ENCODE results near the gene S1PR5. TPM values are rescaled to one million over a fixed set of nuclear protein-coding genes. Genes with fewer than 3 reads are reported as not detected.
A peak's percentile ranks its signal among the peaks of the same experiment; 100 is the strongest.

S1PR5 gene
- total RNA-seq, 1 experiment from 2014 or later = 0.41 TPM

DNA sequence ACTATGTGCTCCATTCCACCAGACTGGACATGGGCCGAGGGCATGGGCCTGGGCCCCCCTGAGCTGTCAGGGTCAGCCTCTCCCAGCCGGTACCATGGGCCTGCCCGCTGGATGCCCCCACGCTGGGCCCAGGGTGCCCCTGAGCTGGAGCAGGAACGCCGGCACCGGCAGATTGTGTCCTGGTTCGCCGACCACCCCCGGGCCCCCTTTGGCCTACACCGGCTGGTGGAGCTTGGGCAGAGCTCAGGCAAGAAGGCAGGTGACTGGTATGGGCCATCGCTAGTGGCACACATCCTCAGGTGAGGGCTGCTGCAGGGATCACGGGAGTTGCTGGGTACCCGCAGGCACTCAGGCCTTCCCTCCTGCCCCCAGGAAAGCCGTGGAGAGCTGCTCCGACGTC lies 29.6 kb upstream of the S1PR5 start:
- intact Hi-C loops (cut with micrococcal nuclease; ENCODE audit: unreplicated experiment) = no loop called here
- TF ChIP-seq, protein P1, sequence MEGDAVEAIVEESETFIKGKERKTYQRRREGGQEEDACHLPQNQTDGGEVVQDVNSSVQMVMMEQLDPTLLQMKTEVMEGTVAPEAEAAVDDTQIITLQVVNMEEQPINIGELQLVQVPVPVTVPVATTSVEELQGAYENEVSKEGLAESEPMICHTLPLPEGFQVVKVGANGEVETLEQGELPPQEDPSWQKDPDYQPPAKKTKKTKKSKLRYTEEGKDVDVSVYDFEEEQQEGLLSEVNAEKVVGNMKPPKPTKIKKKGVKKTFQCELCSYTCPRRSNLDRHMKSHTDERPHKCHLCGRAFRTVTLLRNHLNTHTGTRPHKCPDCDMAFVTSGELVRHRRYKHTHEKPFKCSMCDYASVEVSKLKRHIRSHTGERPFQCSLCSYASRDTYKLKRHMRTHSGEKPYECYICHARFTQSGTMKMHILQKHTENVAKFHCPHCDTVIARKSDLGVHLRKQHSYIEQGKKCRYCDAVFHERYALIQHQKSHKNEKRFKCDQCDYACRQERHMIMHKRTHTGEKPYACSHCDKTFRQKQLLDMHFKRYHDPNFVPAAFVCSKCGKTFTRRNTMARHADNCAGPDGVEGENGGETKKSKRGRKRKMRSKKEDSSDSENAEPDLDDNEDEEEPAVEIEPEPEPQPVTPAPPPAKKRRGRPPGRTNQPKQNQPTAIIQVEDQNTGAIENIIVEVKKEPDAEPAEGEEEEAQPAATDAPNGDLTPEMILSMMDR (conservative IDR thresholded peaks at IDR 0.05; ENCODE audit: low read depth, low read length) = no peak
- no peak for TF ChIP-seq EZH2 (IDR thresholded peaks at IDR 0.05; ENCODE audit: borderline replicate concordance, low read depth, low read length, poor library complexity, severe bottlenecking)
- no peaks in the 10 kb centered on the region for H3K9me3 ChIP-seq (ENCODE audit: low read depth, low read length, poor library complexity, severe bottlenecking)
- CTCF ChIA-PET = no interaction called here
- H3K4me1 ChIP-seq (ENCODE audit: insufficient read depth, low read length, poor library complexity, severe bottlenecking) = peaks cover 12% of the 10 kb centered on the region
- H3K27ac ChIP-seq (ENCODE audit: low read depth, low read length, poor library complexity, severe bottlenecking) = no peak overlapping the region
- no peak overlapping the region for H3K4me3 ChIP-seq (ENCODE audit: low read depth, low read length, poor library complexity, severe bottlenecking)
- no peaks in the 10 kb centered on the region for H3K27me3 ChIP-seq (replicated peaks; ENCODE audit: insufficient read depth, low read depth, low read length, poor library complexity)
- peaks cover 23% of the 10 kb centered on the region for H3K36me3 ChIP-seq (ENCODE audit: insufficient read depth, low read length, poor library complexity, severe bottlenecking)
- BruUV-seq (replicated peaks) = no TSS peak
- DNase-seq (ENCODE audit: low spot score) = no peak
- POLR2A ChIA-PET (ENCODE audit: low non-redundant PET) = interaction anchor here (0.6 kb wide), 1 partner anchor 23 kb away, joined by 9 read pairs; no protein-coding TSS in a partner anchor

DNA sequence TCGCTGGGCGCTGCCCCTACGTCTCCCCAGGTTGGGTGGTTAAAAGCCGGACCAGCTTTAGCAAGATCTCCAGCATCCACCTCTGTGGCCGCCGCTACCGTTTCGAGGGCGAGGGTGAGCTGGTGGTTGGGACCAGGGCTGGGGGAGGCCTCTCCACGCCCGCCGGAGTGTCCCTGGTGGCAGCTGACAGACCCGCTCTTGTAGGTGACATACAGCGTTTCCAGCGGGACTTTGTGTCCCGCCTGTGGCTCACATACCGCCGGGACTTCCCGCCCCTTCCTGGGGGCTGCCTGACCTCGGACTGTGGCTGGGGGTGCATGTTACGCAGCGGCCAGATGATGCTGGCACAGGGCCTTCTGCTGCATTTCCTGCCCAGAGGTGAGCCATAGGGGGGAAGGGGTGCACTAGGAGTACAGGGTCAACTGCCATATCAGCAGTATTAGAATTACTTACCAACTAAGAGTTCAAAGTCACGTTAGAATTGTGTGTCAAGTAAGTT lies 27.6 kb upstream of the S1PR5 start:
- Histone ChIP-seq H3K4me3 (ENCODE audit: low read depth, low read length, poor library complexity, severe bottlenecking) (peak overlapping the region; percentile 95), H3K4me1 (ENCODE audit: insufficient read depth, low read length, poor library complexity, severe bottlenecking) (peaks cover 12% of the 10 kb centered on the region), H3K9me3 (ENCODE audit: low read depth, low read length, poor library complexity, severe bottlenecking) (no peaks in the 10 kb centered on the region), H3K27me3 (replicated peaks; ENCODE audit: insufficient read depth, low read depth, low read length, poor library complexity) (no peaks in the 10 kb centered on the region), H3K27ac (ENCODE audit: low read depth, low read length, poor library complexity, severe bottlenecking) (peak overlapping the region; percentile 94), H3K36me3 (ENCODE audit: insufficient read depth, low read length, poor library complexity, severe bottlenecking) (peaks cover 9% of the 10 kb centered on the region)
- ChIA-PET CTCF (interaction anchor here (0.6 kb wide), 1 partner anchor 100 kb away, joined by 3 read pairs; no protein-coding TSS in a partner anchor), POLR2A (ENCODE audit: low non-redundant PET) (no interaction called here)
- DNase-seq (ENCODE audit: low spot score) = no peak
- TSS peak; percentile 57 for BruUV-seq (replicated peaks)
- intact Hi-C loops (cut with micrococcal nuclease; ENCODE audit: unreplicated experiment) = no loop called here
- no peak for TF ChIP-seq EZH2 (IDR thresholded peaks at IDR 0.05; ENCODE audit: borderline replicate concordance, low read depth, low read length, poor library complexity, severe bottlenecking)
- TF ChIP-seq, protein P1 (conservative IDR thresholded peaks at IDR 0.05; ENCODE audit: low read depth, low read length) = no peak

DNA sequence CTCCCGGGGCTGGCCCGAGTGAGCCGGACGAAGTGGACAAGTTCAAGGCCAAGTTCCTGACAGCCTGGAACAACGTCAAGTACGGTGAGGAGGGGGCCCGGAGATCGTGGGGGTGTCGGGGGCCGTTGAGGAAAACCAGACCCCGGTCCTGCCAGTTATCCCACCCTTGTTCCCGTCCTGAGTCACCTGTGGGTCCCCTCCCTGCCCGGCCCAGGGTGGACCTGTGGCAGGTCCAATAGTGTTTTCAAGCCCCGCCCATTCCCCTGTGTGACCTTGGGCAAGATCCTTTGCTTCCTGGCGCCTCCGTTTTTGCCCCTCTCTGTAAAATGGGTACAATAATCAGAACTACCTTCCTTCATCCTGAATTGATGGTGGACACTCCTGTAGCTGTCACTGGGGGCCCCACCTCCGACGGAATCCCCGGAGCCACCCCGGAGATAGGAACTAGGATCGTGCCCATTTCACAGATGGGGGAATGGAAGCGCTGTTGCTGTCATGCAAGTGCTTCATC lies 27.1 kb upstream of the S1PR5 start:
- Histone ChIP-seq H3K4me1 (ENCODE audit: insufficient read depth, low read length, poor library complexity, severe bottlenecking) (peaks cover 12% of the 10 kb centered on the region), H3K27me3 (replicated peaks; ENCODE audit: insufficient read depth, low read depth, low read length, poor library complexity) (no peaks in the 10 kb centered on the region), H3K4me3 (ENCODE audit: low read depth, low read length, poor library complexity, severe bottlenecking) (peak overlapping the region; percentile 95), H3K9me3 (ENCODE audit: low read depth, low read length, poor library complexity, severe bottlenecking) (no peaks in the 10 kb centered on the region), H3K36me3 (ENCODE audit: insufficient read depth, low read length, poor library complexity, severe bottlenecking) (peaks cover 7% of the 10 kb centered on the region), H3K27ac (ENCODE audit: low read depth, low read length, poor library complexity, severe bottlenecking) (peak overlapping the region; percentile 94)
- CTCF ChIA-PET = interaction anchor here (0.6 kb wide), 1 partner anchor 100 kb away, joined by 3 read pairs; no protein-coding TSS in a partner anchor
- POLR2A ChIA-PET (ENCODE audit: low non-redundant PET) = no interaction called here
- BruUV-seq (replicated peaks) = no TSS peak
- intact Hi-C loops (cut with micrococcal nuclease; ENCODE audit: unreplicated experiment) = no loop called here
- DNase-seq (ENCODE audit: low spot score) = no peak
- TF ChIP-seq, protein P1 (conservative IDR thresholded peaks at IDR 0.05; ENCODE audit: low read depth, low read length) = no peak
- TF ChIP-seq EZH2 (IDR thresholded peaks at IDR 0.05; ENCODE audit: borderline replicate concordance, low read depth, low read length, poor library complexity, severe bottlenecking) = no peak

Measured in A673 (cell line).